PC-3 (cell line): Measurements from ENCODE around the gene LRRC74A. TPM values are rescaled to one million over a fixed set of nuclear protein-coding genes. Genes with fewer than 3 reads are reported as not detected.

Source experiments
- ATAC-seq: fragments of 200-7000 bp; cut with Tn5 transposase; 2 replicates; pipeline ENCODE4 v1.9.1; 2020; ENCODE audit warnings: mild to moderate bottlenecking, moderate library complexity
- BruUV-seq: library from RNA; stranded (reverse); fragments of 400-500 nt; replicated peaks from 2 replicates; lab custom pipeline; 2021; lab: Mats Ljungman, UMichigan
- CTCF ChIA-PET: fragments of 300-600 bp; sonication (Branson Sonifier 250); formaldehyde crosslinking; loops from one replicate; lab custom pipeline; 2022; ENCODE audit warnings: antibody characterized with exemption; lab: Charles Lee
- POLR2A ChIA-PET: fragments of 300-600 bp; sonication (Branson Sonifier 250); formaldehyde crosslinking; loops from one replicate; lab custom pipeline; 2022; ENCODE audit warnings: antibody characterized with exemption; ENCODE audit not compliant: unreplicated experiment; lab: Charles Lee
- DNase-seq: peaks from one replicate; pipeline ENCODE4 v3.0.0-alpha.2; 2015
- H2AFZ ChIP-seq: fragments of 300-600 bp; sonication (generic); 2 replicates; pipeline ENCODE4 v1.6.0; 2016; ENCODE audit warnings: antibody characterized with exemption, low read length
- H3F3A ChIP-seq: fragments of 300-600 bp; sonication (generic); one replicate; pipeline ENCODE4 v1.6.0; 2017; ENCODE audit warnings: antibody characterized with exemption, low read length, control low read depth, mild to moderate bottlenecking; ENCODE audit not compliant: unreplicated experiment
- H3K27ac ChIP-seq: fragments of 300-600 bp; sonication (generic); 2 replicates; pipeline ENCODE4 v1.5.1; 2016; ENCODE audit warnings: mild to moderate bottlenecking, low read length
- H3K27me3 ChIP-seq: fragments of 300-600 bp; sonication (generic); 2 replicates; pipeline ENCODE4 v1.6.1; 2016; ENCODE audit warnings: low read length, mixed read lengths
- H3K36me3 ChIP-seq: fragments of 300-600 bp; sonication (generic); 2 replicates; pipeline ENCODE4 v1.6.1; 2016; ENCODE audit warnings: low read depth, mixed run types, low read length, mixed read lengths
- H3K4me1 ChIP-seq: fragments of 300-600 bp; sonication (generic); 2 replicates; pipeline ENCODE4 v1.5.1; 2016; ENCODE audit warnings: low read length; ENCODE audit not compliant: insufficient read depth
- H3K4me2 ChIP-seq: fragments of 300-600 bp; sonication (generic); 2 replicates; pipeline ENCODE4 v1.6.0; 2016; ENCODE audit warnings: low read length
- H3K4me3 ChIP-seq: fragments of 300-600 bp; sonication (generic); 2 replicates; pipeline ENCODE4 v1.5.1; 2016; ENCODE audit warnings: mild to moderate bottlenecking, low read length, mixed read lengths
- H3K79me2 ChIP-seq: fragments of 300-600 bp; sonication (generic); 2 replicates; pipeline ENCODE4 v1.6.1; 2017; ENCODE audit warnings: low read length, mixed read lengths
- H3K9ac ChIP-seq: fragments of 300-600 bp; sonication (generic); 2 replicates; pipeline ENCODE4 v1.6.0; 2016; ENCODE audit warnings: mild to moderate bottlenecking, low read length
- H3K9me2 ChIP-seq: fragments of 300-600 bp; sonication (generic); replicated peaks from 2 replicates; pipeline ENCODE4 v1.6.1; 2016; ENCODE audit warnings: mixed run types, low read length, mixed read lengths
- H3K9me3 ChIP-seq: fragments of 300-600 bp; sonication (generic); 2 replicates; pipeline ENCODE4 v1.6.1; 2016; ENCODE audit warnings: low read length, mixed read lengths
- H4K20me1 ChIP-seq: fragments of 300-600 bp; sonication (generic); 2 replicates; pipeline ENCODE4 v1.6.1; 2016; ENCODE audit warnings: low read length, mixed read lengths
- EZH2 ChIP-seq: fragments of 300-600 bp; sonication (generic); IDR thresholded peaks from one replicate; pipeline ENCODE4 v1.6.1; 2017; ENCODE audit warnings: antibody characterized with exemption, mild to moderate bottlenecking, low read length; ENCODE audit not compliant: unreplicated experiment
- EZH2phosphoT487 ChIP-seq: fragments of 300-600 bp; sonication (generic); IDR thresholded peaks from 2 replicates; pipeline ENCODE4 v1.6.1; 2018; ENCODE audit warnings: mild to moderate bottlenecking, antibody characterized with exemption, low read length, borderline replicate concordance
- intact Hi-C: fragments of 100-400 bp; cut with micrococcal nuclease; formaldehyde crosslinking; loops from 2 replicates; pipeline ENCODE4 v1.9.0; 2023
- total RNA-seq: library from RNA; depleted of rRNA; stranded (reverse); fragments of >200 nt; gene quantifications from 2 replicates; pipeline ENCODE4 v1.2.3, GENCODE V29; 2014
- TF ChIP-seq, protein P1 (sequence below): fragments of 300-600 bp; sonication (generic); conservative IDR thresholded peaks from 2 replicates; pipeline ENCODE4 v1.5.1; 2017; ENCODE audit warnings: antibody characterized with exemption, low read depth, mild to moderate bottlenecking, low read length

Gene LRRC74A
- total RNA-seq, 1 experiment from 2014 or later, result not detected

- Histone ChIP-seq H3K27ac (no peak overlapping the region), H3K9me3 (no peaks in the 10 kb centered on the region), H3F3A (no peaks in the 10 kb centered on the region), H4K20me1 (no peaks in the 10 kb centered on the region), H3K36me3 (no peaks in the 10 kb centered on the region), H3K27me3 (no peaks in the 10 kb centered on the region), H3K4me2 (no peak overlapping the region), H3K4me3 (no peak overlapping the region), H3K79me2 (no peaks in the 10 kb centered on the region), H3K9ac (no peak overlapping the region), H3K4me1 (no peaks in the 10 kb centered on the region), H2AFZ (no peak overlapping the region), H3K9me2 (no peaks in the 10 kb centered on the region)
- TF ChIP-seq, protein P1, sequence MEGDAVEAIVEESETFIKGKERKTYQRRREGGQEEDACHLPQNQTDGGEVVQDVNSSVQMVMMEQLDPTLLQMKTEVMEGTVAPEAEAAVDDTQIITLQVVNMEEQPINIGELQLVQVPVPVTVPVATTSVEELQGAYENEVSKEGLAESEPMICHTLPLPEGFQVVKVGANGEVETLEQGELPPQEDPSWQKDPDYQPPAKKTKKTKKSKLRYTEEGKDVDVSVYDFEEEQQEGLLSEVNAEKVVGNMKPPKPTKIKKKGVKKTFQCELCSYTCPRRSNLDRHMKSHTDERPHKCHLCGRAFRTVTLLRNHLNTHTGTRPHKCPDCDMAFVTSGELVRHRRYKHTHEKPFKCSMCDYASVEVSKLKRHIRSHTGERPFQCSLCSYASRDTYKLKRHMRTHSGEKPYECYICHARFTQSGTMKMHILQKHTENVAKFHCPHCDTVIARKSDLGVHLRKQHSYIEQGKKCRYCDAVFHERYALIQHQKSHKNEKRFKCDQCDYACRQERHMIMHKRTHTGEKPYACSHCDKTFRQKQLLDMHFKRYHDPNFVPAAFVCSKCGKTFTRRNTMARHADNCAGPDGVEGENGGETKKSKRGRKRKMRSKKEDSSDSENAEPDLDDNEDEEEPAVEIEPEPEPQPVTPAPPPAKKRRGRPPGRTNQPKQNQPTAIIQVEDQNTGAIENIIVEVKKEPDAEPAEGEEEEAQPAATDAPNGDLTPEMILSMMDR, result no peak
- TF ChIP-seq EZH2, result no peak
- TF ChIP-seq EZH2phosphoT487, result no peak
- ChIA-PET CTCF (no interaction called here), POLR2A (no interaction called here)
- DNase-seq, result no peak
- intact Hi-C loops, result no loop called here
- ATAC-seq, result no peak
- BruUV-seq, result no TSS peak
Measured at GRCh38 chr14:76883447-76883846, 57.2 kb downstream of the LRRC74A start.

GRCh38 chr14:76884394-76884793, 58.2 kb downstream of the LRRC74A start:
- Histone ChIP-seq H3K36me3 (no peaks in the 10 kb centered on the region), H3F3A (no peaks in the 10 kb centered on the region), H3K9me3 (no peaks in the 10 kb centered on the region), H3K4me1 (no peaks in the 10 kb centered on the region), H3K79me2 (no peaks in the 10 kb centered on the region), H4K20me1 (no peaks in the 10 kb centered on the region), H3K4me2 (no peak overlapping the region), H3K27me3 (no peaks in the 10 kb centered on the region), H3K27ac (no peak overlapping the region), H3K9me2 (no peaks in the 10 kb centered on the region), H3K4me3 (no peak overlapping the region), H2AFZ (no peak overlapping the region), H3K9ac (no peak overlapping the region)
- CTCF ChIA-PET, result no interaction called here
- TF ChIP-seq EZH2 (no peak), EZH2phosphoT487 (no peak)
- TF ChIP-seq, protein P1, result no peak
- ATAC-seq (no peak), DNase-seq (no peak)
- POLR2A ChIA-PET, result no interaction called here
- intact Hi-C loops, result no loop called here
- BruUV-seq, result no TSS peak

- Histone ChIP-seq H3K4me2 (no peak overlapping the region), H3F3A (no peaks in the 10 kb centered on the region), H3K9me3 (no peaks in the 10 kb centered on the region), H3K36me3 (no peaks in the 10 kb centered on the region), H4K20me1 (no peaks in the 10 kb centered on the region), H3K4me1 (no peaks in the 10 kb centered on the region), H3K9ac (no peak overlapping the region), H3K9me2 (no peaks in the 10 kb centered on the region), H3K27me3 (no peaks in the 10 kb centered on the region), H2AFZ (no peak overlapping the region), H3K79me2 (no peaks in the 10 kb centered on the region), H3K4me3 (no peak overlapping the region), H3K27ac (no peak overlapping the region)
- TF ChIP-seq EZH2phosphoT487 (no peak), EZH2 (no peak)
- TF ChIP-seq, protein P1, result no peak
- DNase-seq, result no peak
- ChIA-PET CTCF (no interaction called here), POLR2A (no interaction called here)
- intact Hi-C loops, result no loop called here
- no TSS peak for BruUV-seq
- no peak for ATAC-seq
Measured at GRCh38 chr14:76884853-76885276, 58.7 kb downstream of the LRRC74A start.
